Measurements from ENCODE around the gene MFSD6.

MFSD6 gene

DNA sequence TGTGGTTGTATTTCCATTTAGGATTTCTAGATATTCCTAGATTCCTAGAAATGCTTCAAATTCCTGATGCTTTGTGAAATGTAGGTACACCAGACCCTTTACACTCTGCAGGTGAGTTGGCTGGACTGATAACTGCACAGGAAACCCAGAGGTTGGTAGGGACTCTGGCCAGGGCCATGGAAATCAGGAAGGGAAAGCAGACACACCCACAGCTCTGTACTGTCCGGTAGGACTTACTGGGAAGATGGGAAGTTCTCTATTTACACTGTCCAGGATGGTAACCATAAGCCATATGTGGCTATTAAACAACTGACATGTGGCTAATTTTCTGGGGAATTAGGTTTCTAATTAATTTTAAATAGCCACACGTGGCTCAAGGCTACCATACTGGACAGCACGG is 94.9 kb downstream of the MFSD6 start:
- Histone ChIP-seq H3K4me1 (ENCODE audit: control insufficient read depth, insufficient read depth, low read length) (0 out of 2 replicates have a peak, but pooled peaks cover 2% of the 10 kb centered on the region), H3K36me3 (ENCODE audit: control insufficient read depth in 2 of 2, insufficient read depth in 1 of 2, low read length in 2 of 2) (peaks cover 0 to 21% of the 10 kb centered on the region in 2 experiments; a peak in 2 of 3 replicates), H3K9me3 (ENCODE audit: control insufficient read depth, insufficient read depth, low read depth, low read length) (no peaks in the 10 kb centered on the region), H3K4me3 (ENCODE audit: low read depth, low read length) (no peak overlapping the region), H3K27ac (ENCODE audit: extremely low read depth, low read depth, low read length) (no peak overlapping the region)
- ChIA-PET POLR2A (no interaction called here), CTCF (interaction anchor here (0.7 kb wide), 1 partner anchor 18 kb away, joined by 3 read pairs; no protein-coding TSS in a partner anchor)
- TF ChIP-seq ZNF530 (tag by site-specific recombination; IDR thresholded peaks at IDR 0.05; ENCODE audit: low read depth) (no peak), ZBTB48 (tag by site-specific recombination; IDR thresholded peaks at IDR 0.05) (no peak), ZNF341 (tag by site-specific recombination; IDR thresholded peaks at IDR 0.05; ENCODE audit: low read depth) (no peak), ZNF426 (tag by site-specific recombination; IDR thresholded peaks at IDR 0.05) (no peak), BCL11B (tag by site-specific recombination; IDR thresholded peaks at IDR 0.05; ENCODE audit: low read depth) (no peak), ZNF311 (tag by site-specific recombination; IDR thresholded peaks at IDR 0.05; ENCODE audit: borderline replicate concordance) (no peak), ZNF266 (tag by site-specific recombination; IDR thresholded peaks at IDR 0.05; ENCODE audit: low read depth) (no peak)
- TF ChIP-seq, protein P1, sequence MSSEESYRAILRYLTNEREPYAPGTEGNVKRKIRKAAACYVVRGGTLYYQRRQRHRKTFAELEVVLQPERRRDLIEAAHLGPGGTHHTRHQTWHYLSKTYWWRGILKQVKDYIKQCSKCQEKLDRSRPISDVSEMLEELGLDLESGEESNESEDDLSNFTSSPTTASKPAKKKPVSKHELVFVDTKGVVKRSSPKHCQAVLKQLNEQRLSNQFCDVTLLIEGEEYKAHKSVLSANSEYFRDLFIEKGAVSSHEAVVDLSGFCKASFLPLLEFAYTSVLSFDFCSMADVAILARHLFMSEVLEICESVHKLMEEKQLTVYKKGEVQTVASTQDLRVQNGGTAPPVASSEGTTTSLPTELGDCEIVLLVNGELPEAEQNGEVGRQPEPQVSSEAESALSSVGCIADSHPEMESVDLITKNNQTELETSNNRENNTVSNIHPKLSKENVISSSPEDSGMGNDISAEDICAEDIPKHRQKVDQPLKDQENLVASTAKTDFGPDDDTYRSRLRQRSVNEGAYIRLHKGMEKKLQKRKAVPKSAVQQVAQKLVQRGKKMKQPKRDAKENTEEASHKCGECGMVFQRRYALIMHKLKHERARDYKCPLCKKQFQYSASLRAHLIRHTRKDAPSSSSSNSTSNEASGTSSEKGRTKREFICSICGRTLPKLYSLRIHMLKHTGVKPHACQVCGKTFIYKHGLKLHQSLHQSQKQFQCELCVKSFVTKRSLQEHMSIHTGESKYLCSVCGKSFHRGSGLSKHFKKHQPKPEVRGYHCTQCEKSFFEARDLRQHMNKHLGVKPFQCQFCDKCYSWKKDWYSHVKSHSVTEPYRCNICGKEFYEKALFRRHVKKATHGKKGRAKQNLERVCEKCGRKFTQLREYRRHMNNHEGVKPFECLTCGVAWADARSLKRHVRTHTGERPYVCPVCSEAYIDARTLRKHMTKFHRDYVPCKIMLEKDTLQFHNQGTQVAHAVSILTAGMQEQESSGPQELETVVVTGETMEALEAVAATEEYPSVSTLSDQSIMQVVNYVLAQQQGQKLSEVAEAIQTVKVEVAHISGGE (tag by site-specific recombination; conservative IDR thresholded peaks at IDR 0.05; ENCODE audit: low read depth) = no peak
- TF ChIP-seq, protein P2, sequence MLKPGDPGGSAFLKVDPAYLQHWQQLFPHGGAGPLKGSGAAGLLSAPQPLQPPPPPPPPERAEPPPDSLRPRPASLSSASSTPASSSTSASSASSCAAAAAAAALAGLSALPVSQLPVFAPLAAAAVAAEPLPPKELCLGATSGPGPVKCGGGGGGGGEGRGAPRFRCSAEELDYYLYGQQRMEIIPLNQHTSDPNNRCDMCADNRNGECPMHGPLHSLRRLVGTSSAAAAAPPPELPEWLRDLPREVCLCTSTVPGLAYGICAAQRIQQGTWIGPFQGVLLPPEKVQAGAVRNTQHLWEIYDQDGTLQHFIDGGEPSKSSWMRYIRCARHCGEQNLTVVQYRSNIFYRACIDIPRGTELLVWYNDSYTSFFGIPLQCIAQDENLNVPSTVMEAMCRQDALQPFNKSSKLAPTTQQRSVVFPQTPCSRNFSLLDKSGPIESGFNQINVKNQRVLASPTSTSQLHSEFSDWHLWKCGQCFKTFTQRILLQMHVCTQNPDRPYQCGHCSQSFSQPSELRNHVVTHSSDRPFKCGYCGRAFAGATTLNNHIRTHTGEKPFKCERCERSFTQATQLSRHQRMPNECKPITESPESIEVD (tag by site-specific recombination; IDR thresholded peaks at IDR 0.05) = no peak

DNA sequence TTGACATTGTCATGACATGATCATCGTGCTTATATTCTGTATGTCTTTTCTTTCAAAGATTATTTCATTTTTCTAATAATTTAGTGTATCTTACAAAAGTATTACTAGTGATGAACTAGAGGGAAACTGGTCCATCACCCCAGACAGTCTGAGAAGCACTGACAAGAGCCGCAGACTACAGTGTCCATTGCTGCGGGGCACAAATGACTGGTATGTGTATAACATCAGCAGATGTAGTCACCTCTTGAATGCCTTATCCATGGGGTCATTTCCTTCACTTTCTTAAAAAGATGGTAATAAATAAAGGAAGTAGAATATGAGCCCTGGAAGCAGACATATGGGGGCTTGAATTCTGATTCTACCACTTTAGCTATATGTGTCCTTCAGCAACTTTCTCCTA is 96.8 kb downstream of the MFSD6 start:
- ChIA-PET POLR2A (no interaction called here), CTCF (interaction anchor here (1.3 kb wide), 1 partner anchor 95 kb away, joined by 3 read pairs; no protein-coding TSS in a partner anchor)
- H3K27ac ChIP-seq (ENCODE audit: extremely low read depth, low read depth, low read length) = no peak overlapping the region
- no peak overlapping the region for H3K4me3 ChIP-seq (ENCODE audit: low read depth, low read length)
- H3K9me3 ChIP-seq (ENCODE audit: control insufficient read depth, insufficient read depth, low read depth, low read length) = no peaks in the 10 kb centered on the region
- peaks cover 0 to 27% of the 10 kb centered on the region in 2 experiments; a peak in 2 of 3 replicates for H3K36me3 ChIP-seq (ENCODE audit: control insufficient read depth in 2 of 2, insufficient read depth in 1 of 2, low read length in 2 of 2)
- TF ChIP-seq, protein P3, sequence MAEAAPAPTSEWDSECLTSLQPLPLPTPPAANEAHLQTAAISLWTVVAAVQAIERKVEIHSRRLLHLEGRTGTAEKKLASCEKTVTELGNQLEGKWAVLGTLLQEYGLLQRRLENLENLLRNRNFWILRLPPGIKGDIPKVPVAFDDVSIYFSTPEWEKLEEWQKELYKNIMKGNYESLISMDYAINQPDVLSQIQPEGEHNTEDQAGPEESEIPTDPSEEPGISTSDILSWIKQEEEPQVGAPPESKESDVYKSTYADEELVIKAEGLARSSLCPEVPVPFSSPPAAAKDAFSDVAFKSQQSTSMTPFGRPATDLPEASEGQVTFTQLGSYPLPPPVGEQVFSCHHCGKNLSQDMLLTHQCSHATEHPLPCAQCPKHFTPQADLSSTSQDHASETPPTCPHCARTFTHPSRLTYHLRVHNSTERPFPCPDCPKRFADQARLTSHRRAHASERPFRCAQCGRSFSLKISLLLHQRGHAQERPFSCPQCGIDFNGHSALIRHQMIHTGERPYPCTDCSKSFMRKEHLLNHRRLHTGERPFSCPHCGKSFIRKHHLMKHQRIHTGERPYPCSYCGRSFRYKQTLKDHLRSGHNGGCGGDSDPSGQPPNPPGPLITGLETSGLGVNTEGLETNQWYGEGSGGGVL (tag by site-specific recombination; IDR thresholded peaks at IDR 0.05) = no peak
- TF ChIP-seq ZNF16 (tag by site-specific recombination; IDR thresholded peaks at IDR 0.05; ENCODE audit: low read depth) (no peak), BCL11A (tag by site-specific recombination; IDR thresholded peaks at IDR 0.05; ENCODE audit: low read depth) (no peak), ZFHX2 (tag by site-specific recombination; conservative IDR thresholded peaks at IDR 0.05) (no peak), KLF1 (tag by site-specific recombination; IDR thresholded peaks at IDR 0.05) (no peak), GLIS2 (tag by site-specific recombination; IDR thresholded peaks at IDR 0.05) (no peak), GLI2 (tag by site-specific recombination; IDR thresholded peaks at IDR 0.05; ENCODE audit: borderline replicate concordance, low read depth) (no peak), ZBTB1 (tag by site-specific recombination; IDR thresholded peaks at IDR 0.05) (no peak), ZSCAN23 (tag by site-specific recombination; IDR thresholded peaks at IDR 0.05) (no peak), SCRT1 (tag by site-specific recombination; IDR thresholded peaks at IDR 0.05; ENCODE audit: borderline replicate concordance) (no peak), ZNF335 (tag by site-specific recombination; conservative IDR thresholded peaks at IDR 0.05) (no peak), ZBTB20 (tag by site-specific recombination; IDR thresholded peaks at IDR 0.05) (no peak), ZNF121 (tag by site-specific recombination; IDR thresholded peaks at IDR 0.05) (no peak), ZNF2 (tag by site-specific recombination; IDR thresholded peaks at IDR 0.05) (no peak)
- 0 out of 2 replicates have a peak, but pooled peaks cover 2% of the 10 kb centered on the region for H3K4me1 ChIP-seq (ENCODE audit: control insufficient read depth, insufficient read depth, low read length)
